ENCODE results near the gene PSPN.

GRCh38 chr19:6392221-6393073 is 16.7 kb upstream of the PSPN start:
- TF ChIP-seq CTCF (IDR thresholded peaks at IDR 0.05): no peak
- no peak for TF ChIP-seq POLR2AphosphoS5 (IDR thresholded peaks at IDR 0.05)
- no peak for TF ChIP-seq POLR2A (IDR thresholded peaks at IDR 0.05)

All from breast epithelium (tissue), 3 donors.